Adrenal gland (tissue), 12 donors: ENCODE results near the gene EXOC6B. TPM values are rescaled to one million over a fixed set of nuclear protein-coding genes. Genes with fewer than 3 reads are reported as not detected.

Experiments used
- DNase-seq, 7 donors: peaks; one replicate each; pipeline ENCODE4 v3.0.0-alpha.2; 2019 to 2020
- H3K27ac ChIP-seq, 5 donors: fragments of 200-600 bp; sonication (generic) in 4 of 5; 1 replicate in 3 of 5; 2 replicates in 2 of 5; pipeline versions ENCODE4 v1.5.1 to v1.8.0; 2016 to 2020; ENCODE audit warnings: mild to moderate bottlenecking in 1 of 5
- H3K27me3 ChIP-seq: fragments of 200-600 bp; 2 replicates; pipeline ENCODE4 v1.8.0; 2021
- H3K36me3 ChIP-seq, 2 donors: fragments of 200-600 bp; replicated peaks in 1 of 2; 1 replicate in 1 of 2; 2 replicates in 1 of 2; pipeline versions ENCODE4 v1.5.1 to v1.8.0; 2018 to 2022
- H3K4me1 ChIP-seq, 2 donors: fragments of 200-600 bp; replicated peaks in 1 of 2; 1 replicate in 1 of 2; 2 replicates in 1 of 2; pipeline versions ENCODE4 v1.5.1 to v1.8.0; 2018 to 2021
- H3K4me3 ChIP-seq, 4 donors: fragments of 200-600 bp; sonication (generic) in 3 of 4; one replicate each; pipeline ENCODE4 v1.5.1; 2016 to 2018
- H3K9me3 ChIP-seq, 3 donors: fragments of 200-600 bp; sonication (generic) in 1 of 3; replicated peaks in 1 of 3; 1 replicate in 2 of 3; 2 replicates in 1 of 3; pipeline versions ENCODE4 v1.5.1 to v1.8.0; 2016 to 2021
- CTCF ChIP-seq, 6 experiments: fragments of 450-650 bp in 4 of 6; fragments of 200-600 bp in 2 of 6; sonication (generic) in 1 of 6; IDR thresholded peaks; 1 replicate in 5 of 6; 2 replicates in 1 of 6; pipeline versions ENCODE4 v1.5.1 to v1.8.0; 2016 to 2021; ENCODE audit warnings: antibody characterized with exemption in 6 of 6, mild to moderate bottlenecking in 2 of 6, moderate library complexity in 1 of 6
- POLR2A ChIP-seq, 2 donors: fragments of 450-650 bp; IDR thresholded peaks; one replicate each; pipeline ENCODE4 v1.6.1; 2017; ENCODE audit warnings: antibody characterized with exemption in 2 of 2, mild to moderate bottlenecking in 2 of 2, moderate library complexity in 1 of 2
- WGBS, 4 donors: extraction: QIAGEN DNeasy Blood & Tissue Kit in 2 of 4; methylation state at CpG; one replicate each; pipeline versions ENCODE4 v1.1.5 to v1.1.7; 2013 to 2017; 5-methylcytosine and 5-hydroxymethylcytosine counted together
- intact Hi-C, 2 donors: fragments of 100-400 bp; cut with DNase I; formaldehyde crosslinking; loops; one replicate each; pipeline versions ENCODE4 v1.14.1 to v1.15.0; 2022 to 2023
- polyA plus RNA-seq, 3 donors: library from polyadenylated mRNA; stranded (reverse); fragments of 200-250 nt in 2 of 3; fragments of 350-450 nt in 1 of 3; fragmentation: Illumina TruSeq in 1 of 3; extraction: RNeasy Lipid Tissue Mini Kit (QIAGEN cat#74804) in 1 of 3; gene quantifications; one replicate each; pipeline ENCODE4 v1.2.3, GENCODE V29; 2013 to 2014
- total RNA-seq, 9 donors: library from RNA; depleted of rRNA in 4 of 9; stranded (reverse); fragments of >200 nt in 4 of 9; fragments of 120-200 nt in 1 of 9; fragmentation: NEBNext Ultra II Directional in 1 of 9; extraction: Animal tissue kit (Norgen Biotek cat#: 25700) in 1 of 9; gene quantifications; one replicate each; pipeline versions ENCODE4 v1.1.0 to v1.2.4, GENCODE V29; 2013 to 2023
- donor health status: healthy with polysubstance abuse.
- donor health status: Bipolar disorder and iron deficiency.
- donor health status: DM: yes; HTN: yes; CAD: no.
- donor health status: DM: no; HTN: no; CAD: no.
- donor health status: DM: no; HTN: no; CAD: no.
- donor health status: DM: yes; HTN: yes; CAD: no.

EXOC6B gene
- total and polyA plus RNA-seq, 12 donors: 6.0 to 92.6 (median 50.6) TPM

GRCh38 chr2:72716601-72717000 lies 109.2 kb downstream of the EXOC6B start:
- intact Hi-C loops: no loop called here
- Histone ChIP-seq H3K4me3 (no peak overlapping the region), H3K9me3 (no peaks in the 10 kb centered on the region), H3K4me1 (peaks cover 0 to 17% of the 10 kb centered on the region in 2 donors), H3K36me3 (no peaks in the 10 kb centered on the region), H3K27me3 (no peaks in the 10 kb centered on the region), H3K27ac (no peak overlapping the region)
- no peak for DNase-seq
- TF ChIP-seq CTCF (IDR thresholded peaks at IDR 0.05) (no peak), POLR2A (IDR thresholded peaks at IDR 0.05) (no peak)
- WGBS, 4 donors: 38 to 70% (median 39%) methylated on average over 2 of the region's 2 CpGs

- intact Hi-C loops: no loop called here
Measured at GRCh38 chr2:72713857-72714256, 112.0 kb downstream of the EXOC6B start.

GRCh38 chr2:72712977-72713376 lies 112.9 kb downstream of the EXOC6B start:
- Histone ChIP-seq H3K27me3 (no peaks in the 10 kb centered on the region), H3K4me1 (peaks cover 0 to 8% of the 10 kb centered on the region in 2 donors), H3K9me3 (no peaks in the 10 kb centered on the region), H3K4me3 (no peak overlapping the region), H3K36me3 (no peaks in the 10 kb centered on the region), H3K27ac (no peak overlapping the region)
- no peak for DNase-seq
- intact Hi-C loops: no loop called here
- TF ChIP-seq POLR2A (IDR thresholded peaks at IDR 0.05) (no peak), CTCF (IDR thresholded peaks at IDR 0.05) (no peak)

More at GRCh38 chr2:72713857-72714256, 112.0 kb downstream of the EXOC6B start:
- H3K4me1 ChIP-seq: peaks cover 0 to 9% of the 10 kb centered on the region in 2 donors
- TF ChIP-seq POLR2A (IDR thresholded peaks at IDR 0.05) (no peak), CTCF (IDR thresholded peaks at IDR 0.05) (no peak)
- H3K27me3 ChIP-seq: no peaks in the 10 kb centered on the region
- H3K36me3 ChIP-seq: no peaks in the 10 kb centered on the region
- no peak overlapping the region for H3K27ac ChIP-seq
- H3K9me3 ChIP-seq: no peaks in the 10 kb centered on the region
- no peak for DNase-seq
- no peak overlapping the region for H3K4me3 ChIP-seq

- Histone ChIP-seq H3K27me3 (no peaks in the 10 kb centered on the region), H3K36me3 (no peaks in the 10 kb centered on the region), H3K27ac (no peak overlapping the region), H3K4me3 (no peak overlapping the region), H3K9me3 (no peaks in the 10 kb centered on the region), H3K4me1 (peaks cover 0 to 1% of the 10 kb centered on the region in 2 donors)
- DNase-seq: no peak
- intact Hi-C loops: no loop called here
- TF ChIP-seq CTCF (IDR thresholded peaks at IDR 0.05) (no peak), POLR2A (IDR thresholded peaks at IDR 0.05) (no peak)
Measured at GRCh38 chr2:72712304-72712703, 113.5 kb downstream of the EXOC6B start.
